ENCODE data around the gene BTK.

GRCh38 chrX:101393530-101394305 is 7.7 kb upstream of the BTK start:
- TF ChIP-seq CTCF (IDR thresholded peaks at IDR 0.05; ENCODE audit: low read depth, low read length, poor library complexity, severe bottlenecking), result no peak
- no peak for TF ChIP-seq EZH2phosphoT487 (IDR thresholded peaks at IDR 0.05; ENCODE audit: borderline replicate concordance, low read length)
